Left lung (tissue), 10 donors: ENCODE results near the gene VRK2. TPM values are rescaled to one million over a fixed set of nuclear protein-coding genes. Genes with fewer than 3 reads are reported as not detected.
"Not testable (repeated sequence)": the region's sequence is repeated elsewhere in the genome, so short reads cannot be mapped to it uniquely, and the experiment has no call there.

Experiments
- ATAC-seq: fragments of 200-7000 bp; cut with Tn5 transposase; one replicate; pipeline ENCODE4 v1.9.1; 2020; ENCODE audit warnings: moderate library complexity
- DNase-seq, 4 donors: peaks; one replicate each; pipeline ENCODE4 v3.0.0-alpha.2; 2013 to 2020
- H3K27ac ChIP-seq, 2 donors: fragments of 200-600 bp; sonication (generic) in 1 of 2; one replicate each; pipeline versions ENCODE4 v1.5.0 to v1.8.0; 2020 to 2021
- H3K27me3 ChIP-seq, 2 donors: fragments of 200-600 bp; sonication (generic) in 1 of 2; one replicate each; pipeline versions ENCODE4 v1.5.0 to v1.8.0; 2020 to 2021
- H3K36me3 ChIP-seq, 2 donors: fragments of 200-600 bp; sonication (generic) in 1 of 2; one replicate each; pipeline versions ENCODE4 v1.5.0 to v1.8.0; 2020 to 2021
- H3K4me1 ChIP-seq, 2 donors: fragments of 200-600 bp; one replicate each; pipeline ENCODE4 v1.8.0; 2021
- H3K4me3 ChIP-seq, 2 donors: fragments of 200-600 bp; sonication (generic) in 1 of 2; one replicate each; pipeline versions ENCODE4 v1.5.0 to v1.8.0; 2020 to 2021; ENCODE audit warnings: mild to moderate bottlenecking in 1 of 2
- H3K9me3 ChIP-seq, 2 donors: fragments of 200-600 bp; sonication (generic) in 1 of 2; one replicate each; pipeline versions ENCODE4 v1.5.0 to v1.8.0; 2020 to 2021
- CTCF ChIP-seq, 2 donors: fragments of 200-600 bp; sonication (generic) in 1 of 2; IDR thresholded peaks; one replicate each; pipeline versions ENCODE4 v1.5.0 to v1.8.0; 2021; ENCODE audit warnings: antibody characterized with exemption in 2 of 2
- intact Hi-C, 2 donors: fragments of 100-400 bp; cut with DNase I; formaldehyde crosslinking; loops; one replicate each; pipeline versions ENCODE4 v1.11.2 to v1.14.2; 2022
- polyA plus RNA-seq, 6 donors: library from polyadenylated mRNA; unstranded; fragments of 120-200 nt; gene quantifications; one replicate each; pipeline ENCODE4 v1.2.1, GENCODE V29; 2013; ENCODE audit not compliant: insufficient read length in 6 of 6
- total RNA-seq, 2 donors: library from RNA; stranded (reverse); fragmentation: NEBNext Ultra II Directional; extraction: Animal tissue kit (Norgen Biotek cat#: 25700); gene quantifications; one replicate each; pipeline ENCODE4 v1.2.1, GENCODE V29; 2021
- donor health status: DM: no; HTN: yes; CAD: no.
- donor health status: DM: no; HTN: no; CAD: no.

Gene VRK2
- total and polyA plus RNA-seq, 8 donors, result 18.2 to 28.0 (median 24.1) TPM

GRCh38 chr2:58138396-58139030 lies 91.9 kb downstream of the VRK2 start:
- no peak for DNase-seq
- H3K27me3 ChIP-seq, result no peaks in the 10 kb centered on the region

GRCh38 chr2:58140508-58141072 lies 94.0 kb downstream of the VRK2 start:
- Histone ChIP-seq H3K36me3 (peaks cover 0 to 25% of the 10 kb centered on the region in 2 donors), H3K4me1 (no peaks in the 10 kb centered on the region), H3K4me3 (no peak overlapping the region), H3K9me3 (no peaks in the 10 kb centered on the region), H3K27ac (no peak overlapping the region), H3K27me3 (no peaks in the 10 kb centered on the region)
- no peak for DNase-seq
- intact Hi-C loops, result no loop called here
- no peak for TF ChIP-seq CTCF (IDR thresholded peaks at IDR 0.05)
- ATAC-seq, result no peak

More at GRCh38 chr2:58138396-58139030, 91.9 kb downstream of the VRK2 start:
- no peaks in the 10 kb centered on the region for H3K9me3 ChIP-seq
- H3K4me1 ChIP-seq, result no peaks in the 10 kb centered on the region
- no peak overlapping the region for H3K4me3 ChIP-seq
- no peak for ATAC-seq
- H3K27ac ChIP-seq, result no peak overlapping the region
- TF ChIP-seq CTCF (IDR thresholded peaks at IDR 0.05), result no peak
- intact Hi-C loops, result no loop called here
- peaks cover 0 to 17% of the 10 kb centered on the region in 2 donors for H3K36me3 ChIP-seq

DNA sequence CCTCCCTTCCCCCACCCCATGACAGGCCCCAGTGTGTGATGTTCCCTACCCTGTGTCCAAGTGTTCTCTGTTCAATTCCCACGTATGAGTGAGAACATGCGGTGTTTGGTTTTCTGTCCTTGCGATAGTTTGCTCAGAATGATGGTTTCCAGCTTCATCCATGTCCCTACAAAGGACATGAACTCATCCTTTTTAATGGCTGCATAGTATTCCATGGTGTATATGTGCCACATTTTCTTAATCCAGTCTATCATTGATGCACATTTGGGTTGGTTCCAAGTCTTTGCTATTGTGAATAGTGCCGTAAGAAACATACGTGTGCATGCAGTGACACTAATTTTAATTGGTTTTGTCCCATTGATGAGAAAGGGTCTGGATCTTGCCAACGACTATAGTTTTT lies 99.2 kb downstream of the VRK2 start:
- peaks cover 0 to 13% of the 10 kb centered on the region in 2 donors for H3K36me3 ChIP-seq
- H3K27me3 ChIP-seq, ATAC-seq, H3K9me3 ChIP-seq, DNase-seq, H3K4me3 ChIP-seq, intact Hi-C loops, H3K4me1 ChIP-seq, H3K27ac ChIP-seq: not testable (repeated sequence)

GRCh38 chr2:58146707-58147106 lies 100.1 kb downstream of the VRK2 start:
- peaks cover 0 to 10% of the 10 kb centered on the region in 2 donors for H3K36me3 ChIP-seq
- H3K4me1 ChIP-seq, result no peaks in the 10 kb centered on the region
- DNase-seq (no peak), ATAC-seq (no peak)
- intact Hi-C loops, result no loop called here
- H3K9me3 ChIP-seq, result no peaks in the 10 kb centered on the region
- H3K4me3 ChIP-seq, result no peak overlapping the region
- H3K27me3 ChIP-seq, result no peaks in the 10 kb centered on the region
- H3K27ac ChIP-seq, result no peak overlapping the region
- TF ChIP-seq CTCF (IDR thresholded peaks at IDR 0.05), result no peak

DNA sequence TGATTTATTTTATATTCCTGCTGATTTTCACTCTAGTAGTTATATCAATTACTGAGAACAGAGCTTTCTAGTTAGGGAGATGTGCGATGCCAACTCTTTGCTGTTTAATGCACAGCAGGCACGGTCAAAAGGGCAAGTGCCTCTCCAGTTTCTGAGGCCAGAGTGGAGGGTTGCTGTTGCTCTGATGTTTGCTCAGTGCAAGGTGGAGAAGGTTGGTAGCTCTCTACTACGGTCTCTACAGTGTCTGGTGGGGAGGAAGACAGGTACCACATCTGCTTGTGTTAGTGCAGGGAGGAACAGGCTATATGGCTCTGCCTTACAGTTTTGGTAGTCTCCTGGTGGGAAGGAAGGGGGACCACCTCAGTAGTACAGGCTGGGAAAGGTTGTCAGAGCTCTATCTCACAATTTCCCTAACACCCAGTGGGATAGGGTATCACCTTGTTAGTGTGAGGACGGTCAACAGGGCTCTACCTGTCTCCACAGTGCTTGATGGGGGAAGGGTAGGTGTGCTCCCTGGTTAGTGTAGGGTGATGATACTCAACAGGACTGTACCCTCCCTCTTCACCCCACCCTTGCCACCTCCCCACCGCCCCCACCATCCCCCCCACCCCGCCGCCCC lies 108.7 kb downstream of the VRK2 start:
- no peak overlapping the region for H3K27ac ChIP-seq
- H3K27me3 ChIP-seq, result no peaks in the 10 kb centered on the region
- peaks cover 0 to 32% of the 10 kb centered on the region in 2 donors for H3K36me3 ChIP-seq
- H3K4me1 ChIP-seq, result no peaks in the 10 kb centered on the region
- intact Hi-C loops, result no loop called here
- no peak overlapping the region for H3K4me3 ChIP-seq
- peak; percentile 94 for ATAC-seq
- no peak for DNase-seq
- H3K9me3 ChIP-seq, result no peaks in the 10 kb centered on the region
- TF ChIP-seq CTCF (IDR thresholded peaks at IDR 0.05), result no peak
